ENCODE measurements around the gene CETP.
A peak's percentile ranks its signal among the peaks of the same experiment; 100 is the strongest.
"Not testable (repeated sequence)": the region's sequence is repeated elsewhere in the genome, so short reads cannot be mapped to it uniquely, and the experiment has no call there.

CETP gene

GRCh38 chr16:56960681-56961281, 969 bp upstream of the CETP start:
- DNase-seq (ENCODE audit: low spot score), result no peak

GRCh38 chr16:56961386-56961785, 364 bp upstream of the CETP start:
- DNase-seq (ENCODE audit: low spot score), result no peak

- DNase-seq (ENCODE audit: low spot score), result peak; percentile 96
Measured at GRCh38 chr16:56964243-56965148, 2.7 kb downstream of the CETP start.

GRCh38 chr16:56965149-56966092, 3.7 kb downstream of the CETP start:
- no peak for DNase-seq (ENCODE audit: low spot score)

GRCh38 chr16:56966093-56966475, 4.3 kb downstream of the CETP start:
- DNase-seq (ENCODE audit: low spot score), result no peak

- DNase-seq (ENCODE audit: low spot score), result no peak
Measured at GRCh38 chr16:56967733-56968132, 6.0 kb downstream of the CETP start.

- DNase-seq (ENCODE audit: low spot score), result no peak
Measured at GRCh38 chr16:56969769-56970168, 8.0 kb downstream of the CETP start.

- DNase-seq (ENCODE audit: low spot score), result no peak
Measured at GRCh38 chr16:56970934-56971767, 9.4 kb downstream of the CETP start.

- no peak for DNase-seq (ENCODE audit: low spot score)
Measured at GRCh38 chr16:56971768-56972043, 10.0 kb downstream of the CETP start.

- no peak for DNase-seq (ENCODE audit: low spot score)
Measured at GRCh38 chr16:56972403-56973293, 10.9 kb downstream of the CETP start.

- no peak for DNase-seq (ENCODE audit: low spot score)
Measured at GRCh38 chr16:56973294-56973689, 11.5 kb downstream of the CETP start.

GRCh38 chr16:56973899-56974298, 12.1 kb downstream of the CETP start:
- DNase-seq (ENCODE audit: low spot score), result not testable (repeated sequence)

GRCh38 chr16:56974549-56975300, 13.0 kb downstream of the CETP start:
- DNase-seq (ENCODE audit: low spot score), result no peak

- DNase-seq (ENCODE audit: low spot score), result no peak
Measured at GRCh38 chr16:56975714-56976113, 14.0 kb downstream of the CETP start.

GRCh38 chr16:56977216-56977615, 15.5 kb downstream of the CETP start:
- no peak for DNase-seq (ENCODE audit: low spot score)

- no peak for DNase-seq (ENCODE audit: low spot score)
Measured at GRCh38 chr16:56977823-56978430, 16.2 kb downstream of the CETP start.

GRCh38 chr16:56980201-56980535, 18.4 kb downstream of the CETP start:
- DNase-seq (ENCODE audit: low spot score), result no peak

- no peak for DNase-seq (ENCODE audit: low spot score)
Measured at GRCh38 chr16:56980792-56981724, 19.3 kb downstream of the CETP start.

All from ecto neural progenitor cell (in vitro differentiated cells).